ENCODE measurements around the gene MSX1. TPM values are rescaled to one million over a fixed set of nuclear protein-coding genes. Genes with fewer than 3 reads are reported as not detected.

MSX1 gene
- total RNA-seq, 2 experiments from 2014 or later = 0.12 TPM; not detected in 1

GRCh38 chr4:4869731-4870571 is 10.5 kb downstream of the MSX1 start:
- no peak for DNase-seq
- Mint-ChIP-seq H3K27me3 (peaks cover 72% of the 10 kb centered on the region), H3K4me3 (no peak overlapping the region), H3K27ac (no peak overlapping the region), H3K4me1 (ENCODE audit: low read depth) (peaks cover 15% of the 10 kb centered on the region), H3K9me3 (no peaks in the 10 kb centered on the region), H3K36me3 (no peaks in the 10 kb centered on the region)
- CTCF ChIA-PET = no interaction called here
- intact Hi-C loops (cut with micrococcal nuclease) = loop anchor here (5.0 kb wide), 1 partner anchor 383 kb away; no protein-coding TSS in a partner anchor
- POLR2A ChIA-PET = no interaction called here

GRCh38 chr4:4870576-4871241 is 11.2 kb downstream of the MSX1 start:
- Mint-ChIP-seq H3K27ac (no peak overlapping the region), H3K36me3 (no peaks in the 10 kb centered on the region), H3K9me3 (no peaks in the 10 kb centered on the region), H3K4me3 (no peak overlapping the region), H3K4me1 (ENCODE audit: low read depth) (peaks cover 12% of the 10 kb centered on the region), H3K27me3 (peaks cover 73% of the 10 kb centered on the region)
- ChIA-PET CTCF (no interaction called here), POLR2A (no interaction called here)
- intact Hi-C loops (cut with micrococcal nuclease) = loop anchor here (5.0 kb wide), 1 partner anchor 383 kb away; no protein-coding TSS in a partner anchor
- DNase-seq = no peak

DNA sequence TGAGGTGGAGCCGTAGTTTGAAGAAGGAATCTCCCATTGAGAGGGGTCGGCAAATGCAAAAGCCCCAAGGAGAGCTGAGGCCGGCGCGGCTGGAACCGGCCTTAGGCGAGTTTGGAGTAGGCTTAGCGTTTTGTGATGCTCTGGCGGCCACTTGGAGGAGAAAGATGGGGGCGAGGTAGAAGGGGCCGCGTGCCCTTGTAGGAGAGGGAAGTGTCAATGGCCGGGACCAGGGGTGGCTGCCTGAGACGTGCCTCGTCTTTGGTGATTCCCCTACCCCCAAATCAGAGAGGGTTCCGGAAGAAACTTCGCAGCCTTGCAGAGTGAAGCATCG is 11.7 kb downstream of the MSX1 start:
- H3K4me3 Mint-ChIP-seq = no peak overlapping the region
- CTCF ChIA-PET = no interaction called here
- intact Hi-C loops (cut with micrococcal nuclease) = loop anchor here (5.0 kb wide), 1 partner anchor 384 kb away; no protein-coding TSS in a partner anchor

GRCh38 chr4:4871573-4872313 is 12.3 kb downstream of the MSX1 start:
- Mint-ChIP-seq H3K4me3 (no peak overlapping the region), H3K27ac (no peak overlapping the region), H3K27me3 (peaks cover 66% of the 10 kb centered on the region), H3K9me3 (no peaks in the 10 kb centered on the region), H3K4me1 (ENCODE audit: low read depth) (peaks cover 4% of the 10 kb centered on the region), H3K36me3 (no peaks in the 10 kb centered on the region)
- intact Hi-C loops (cut with micrococcal nuclease) = loop anchor here (5.0 kb wide), 1 partner anchor 384 kb away; no protein-coding TSS in a partner anchor
- CTCF ChIA-PET = no interaction called here
- no peak for DNase-seq
- POLR2A ChIA-PET = no interaction called here

More for the DNA sequence above, 11.7 kb downstream of the MSX1 start:
- Mint-ChIP-seq H3K9me3 (no peaks in the 10 kb centered on the region), H3K36me3 (no peaks in the 10 kb centered on the region), H3K27me3 (peaks cover 71% of the 10 kb centered on the region), H3K4me1 (ENCODE audit: low read depth) (peaks cover 8% of the 10 kb centered on the region), H3K27ac (no peak overlapping the region)
- DNase-seq = no peak
- POLR2A ChIA-PET = no interaction called here

DNA sequence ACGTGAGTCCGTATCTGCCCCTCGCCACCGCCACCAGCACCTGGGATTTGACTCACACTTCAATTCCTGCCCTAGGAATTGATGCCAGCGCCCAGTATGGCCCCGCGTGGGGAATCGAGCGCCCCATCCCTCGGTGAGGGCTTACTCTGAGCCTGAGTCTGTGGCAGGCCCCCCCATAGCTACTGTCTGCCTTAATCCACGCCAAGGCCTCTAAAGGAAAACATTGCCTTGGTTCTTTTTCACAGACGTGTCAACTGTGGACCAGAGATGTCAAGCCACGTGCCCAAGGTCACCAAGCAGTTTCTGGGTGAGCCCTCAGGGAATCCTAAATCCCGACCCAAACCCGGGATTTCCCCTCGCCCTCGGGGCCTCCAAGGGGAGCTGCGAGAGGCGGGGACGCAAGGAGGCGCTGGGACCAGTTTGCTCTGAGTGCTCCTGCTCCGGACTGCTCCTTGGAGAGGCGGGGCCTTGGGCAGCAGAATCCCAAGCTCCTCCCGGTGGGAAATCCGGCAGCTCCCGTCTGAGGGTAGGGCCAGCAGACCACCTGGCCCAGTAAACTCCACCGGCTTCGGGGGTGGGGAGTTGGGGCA is 12.9 kb downstream of the MSX1 start:
- DNase-seq = no peak
- ChIA-PET CTCF (no interaction called here), POLR2A (no interaction called here)
- no peaks in the 10 kb centered on the region for H3K9me3 Mint-ChIP-seq
- peaks cover 4% of the 10 kb centered on the region for H3K4me1 Mint-ChIP-seq (ENCODE audit: low read depth)
- H3K36me3 Mint-ChIP-seq = no peaks in the 10 kb centered on the region
- peaks cover 69% of the 10 kb centered on the region for H3K27me3 Mint-ChIP-seq
- H3K27ac Mint-ChIP-seq = no peak overlapping the region
- intact Hi-C loops (cut with micrococcal nuclease) = loop anchor here (5.0 kb wide), 1 partner anchor 385 kb away; no protein-coding TSS in a partner anchor
- no peak overlapping the region for H3K4me3 Mint-ChIP-seq

DNA sequence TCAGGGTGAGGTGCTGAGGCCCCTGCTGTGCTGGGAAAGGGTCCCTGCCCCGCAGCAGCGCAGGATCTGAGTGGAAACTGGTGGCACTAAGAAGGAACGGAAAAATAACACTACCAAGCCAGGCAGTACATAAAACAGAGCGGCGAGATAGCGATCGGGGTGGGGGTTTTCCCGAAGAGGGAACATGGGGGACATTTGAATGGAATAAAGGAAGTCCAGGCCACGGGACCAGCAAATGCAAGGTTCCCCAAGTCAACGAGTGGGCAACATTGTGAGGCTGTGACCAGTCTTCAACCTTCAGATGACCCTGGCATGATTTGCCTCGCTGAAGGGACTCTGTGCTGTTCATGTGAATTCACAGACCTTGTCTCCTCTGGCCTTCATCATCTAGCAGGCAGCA is 13.7 kb downstream of the MSX1 start:
- intact Hi-C loops (cut with micrococcal nuclease) = loop anchor here (5.0 kb wide), 1 partner anchor 386 kb away; no protein-coding TSS in a partner anchor
- CTCF ChIA-PET = no interaction called here
- no peaks in the 10 kb centered on the region for H3K9me3 Mint-ChIP-seq
- H3K4me3 Mint-ChIP-seq = no peak overlapping the region
- no peak overlapping the region for H3K27ac Mint-ChIP-seq
- no peaks in the 10 kb centered on the region for H3K36me3 Mint-ChIP-seq
- POLR2A ChIA-PET = no interaction called here
- H3K4me1 Mint-ChIP-seq (ENCODE audit: low read depth) = peaks cover 4% of the 10 kb centered on the region
- H3K27me3 Mint-ChIP-seq = peaks cover 69% of the 10 kb centered on the region
- no peak for DNase-seq

- H3K36me3 Mint-ChIP-seq = no peaks in the 10 kb centered on the region
- DNase-seq = no peak
- peaks cover 61% of the 10 kb centered on the region for H3K27me3 Mint-ChIP-seq
- H3K4me3 Mint-ChIP-seq = no peak overlapping the region
- H3K27ac Mint-ChIP-seq = no peak overlapping the region
- H3K9me3 Mint-ChIP-seq = no peaks in the 10 kb centered on the region
- intact Hi-C loops (cut with micrococcal nuclease) = loop anchor here (5.0 kb wide), 1 partner anchor 387 kb away; no protein-coding TSS in a partner anchor
- peaks cover 4% of the 10 kb centered on the region for H3K4me1 Mint-ChIP-seq (ENCODE audit: low read depth)
- ChIA-PET CTCF (no interaction called here), POLR2A (no interaction called here)
Observed at GRCh38 chr4:4874254-4874653, 14.8 kb downstream of the MSX1 start.

DNA sequence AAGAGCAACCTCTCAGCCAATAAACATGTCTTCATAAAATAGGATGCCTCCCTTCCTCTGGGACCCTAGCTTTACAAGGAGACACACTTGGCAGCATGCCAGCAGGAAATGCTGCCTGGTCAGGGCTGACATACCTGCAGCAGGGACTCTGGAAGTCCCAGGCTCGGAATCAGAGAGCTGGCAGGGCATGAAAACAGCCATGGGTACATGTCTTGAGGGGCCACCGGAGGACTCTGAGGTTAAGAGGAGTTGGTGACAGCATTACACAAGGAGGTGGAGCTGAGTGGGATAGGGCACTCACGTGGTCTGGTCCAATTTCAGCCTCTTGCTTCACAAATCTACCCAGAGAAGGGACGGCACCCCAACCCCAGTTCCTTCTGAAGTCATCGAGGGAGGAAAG is 15.7 kb downstream of the MSX1 start:
- H3K4me1 Mint-ChIP-seq (ENCODE audit: low read depth) = peaks cover 2% of the 10 kb centered on the region
- CTCF ChIA-PET = no interaction called here
- no peak overlapping the region for H3K27ac Mint-ChIP-seq
- H3K4me3 Mint-ChIP-seq = no peak overlapping the region
- no peak for DNase-seq
- POLR2A ChIA-PET = no interaction called here
- H3K36me3 Mint-ChIP-seq = no peaks in the 10 kb centered on the region
- H3K9me3 Mint-ChIP-seq = no peaks in the 10 kb centered on the region
- peaks cover 52% of the 10 kb centered on the region for H3K27me3 Mint-ChIP-seq
- intact Hi-C loops (cut with micrococcal nuclease) = no loop called here

GRCh38 chr4:4875611-4876010 is 16.1 kb downstream of the MSX1 start:
- DNase-seq = no peak
- Mint-ChIP-seq H3K9me3 (no peaks in the 10 kb centered on the region), H3K27me3 (peaks cover 47% of the 10 kb centered on the region), H3K4me3 (no peak overlapping the region), H3K27ac (no peak overlapping the region), H3K36me3 (no peaks in the 10 kb centered on the region), H3K4me1 (ENCODE audit: low read depth) (no peaks in the 10 kb centered on the region)
- POLR2A ChIA-PET = no interaction called here
- intact Hi-C loops (cut with micrococcal nuclease) = no loop called here
- CTCF ChIA-PET = no interaction called here

DNA sequence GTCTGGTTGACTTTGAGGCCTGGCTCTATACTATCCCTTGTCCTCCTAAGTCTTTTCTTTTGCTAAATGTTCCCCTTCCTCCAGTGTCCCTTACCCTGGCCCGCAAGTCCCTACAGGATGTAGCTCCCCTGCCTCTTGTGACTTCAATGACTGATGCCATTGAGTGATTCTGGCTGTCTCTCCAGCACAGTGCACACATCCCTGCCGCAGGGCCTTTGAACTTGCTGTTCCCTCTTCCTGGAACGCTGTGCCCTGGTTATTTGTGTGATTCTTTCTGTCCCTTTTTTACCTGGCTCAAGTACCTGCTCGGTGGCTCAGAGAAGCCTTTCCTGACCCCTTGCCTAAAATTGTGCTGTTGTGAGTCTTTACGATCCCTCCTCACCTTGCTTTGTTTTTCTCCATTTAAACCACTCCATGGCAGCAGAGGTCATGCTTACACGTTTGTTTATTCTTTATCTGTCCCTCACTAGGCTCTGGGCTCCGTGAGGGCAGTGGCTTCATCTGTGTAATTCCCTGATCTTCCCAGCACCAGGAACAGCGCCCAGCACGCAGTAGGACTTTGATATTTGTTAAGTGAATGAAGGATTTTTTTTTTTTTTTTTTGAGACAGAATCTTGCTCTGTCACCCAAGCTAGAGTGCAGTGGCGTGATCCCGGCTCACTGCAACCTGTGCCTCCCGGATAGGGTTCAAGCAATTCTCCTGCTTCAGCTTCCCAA is 17.6 kb downstream of the MSX1 start:
- ChIA-PET POLR2A (no interaction called here), CTCF (no interaction called here)
- no peaks in the 10 kb centered on the region for H3K4me1 Mint-ChIP-seq (ENCODE audit: low read depth)
- H3K4me3 Mint-ChIP-seq = no peak overlapping the region
- H3K36me3 Mint-ChIP-seq = no peaks in the 10 kb centered on the region
- intact Hi-C loops (cut with micrococcal nuclease) = no loop called here
- no peak for DNase-seq
- H3K9me3 Mint-ChIP-seq = no peaks in the 10 kb centered on the region
- peaks cover 40% of the 10 kb centered on the region for H3K27me3 Mint-ChIP-seq
- no peak overlapping the region for H3K27ac Mint-ChIP-seq

- no peak overlapping the region for H3K27ac Mint-ChIP-seq
- H3K27me3 Mint-ChIP-seq = peaks cover 17% of the 10 kb centered on the region
- CTCF ChIA-PET = interaction anchor here (2.0 kb wide), 1 partner anchor 393 kb away, joined by 6 read pairs; no protein-coding TSS in a partner anchor
- no peaks in the 10 kb centered on the region for H3K4me1 Mint-ChIP-seq (ENCODE audit: low read depth)
- no peak for DNase-seq
- intact Hi-C loops (cut with micrococcal nuclease) = loop anchor here (1.0 kb wide), 1 partner anchor 392 kb away; no protein-coding TSS in a partner anchor
- POLR2A ChIA-PET = no interaction called here
- H3K4me3 Mint-ChIP-seq = no peak overlapping the region
- H3K9me3 Mint-ChIP-seq = no peaks in the 10 kb centered on the region
- no peaks in the 10 kb centered on the region for H3K36me3 Mint-ChIP-seq
Observed at GRCh38 chr4:4880492-4880891, 21.0 kb downstream of the MSX1 start.
